ENCODE measurements around the gene TARP.
A peak's percentile ranks its signal among the peaks of the same experiment; 100 is the strongest.

TARP gene

DNA sequence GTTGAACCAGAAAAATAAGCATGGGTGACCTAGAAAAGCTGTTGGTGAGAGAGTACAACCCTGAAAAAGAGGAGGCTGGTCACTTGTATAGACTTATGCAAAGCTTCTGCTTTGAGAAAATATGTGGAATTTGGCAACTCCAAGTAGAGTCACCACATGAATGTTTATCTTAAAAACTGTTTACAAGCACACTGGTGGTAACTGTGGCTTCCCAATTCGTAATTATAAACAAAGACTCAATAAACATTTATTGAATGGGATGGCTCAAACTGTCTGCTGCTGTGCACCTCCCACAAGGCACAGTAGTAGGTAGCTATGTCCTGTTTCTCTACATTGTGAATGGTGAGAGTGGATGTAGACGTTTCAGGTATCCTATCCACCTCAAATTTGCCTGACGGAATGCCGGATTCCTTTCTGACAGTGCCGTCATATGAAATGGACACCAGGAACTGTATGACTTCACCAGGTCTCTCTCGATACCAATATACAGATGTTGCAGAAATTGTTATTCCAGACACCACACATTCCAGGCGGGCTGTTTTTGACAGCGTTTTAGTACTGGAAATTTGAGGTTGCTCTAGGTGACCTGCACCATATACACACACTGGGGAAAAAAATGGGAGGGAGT, 43.4 kb upstream of the TARP start:
- Histone ChIP-seq H3K4me3 (ENCODE audit: low read depth in 1 of 2, low read length in 1 of 2) (no peak overlapping the region), H3K27ac (peak overlapping the region; percentile 67), H3K36me3 (no peaks in the 10 kb centered on the region), H3K9me3 (no peaks in the 10 kb centered on the region), H3K4me1 (ENCODE audit: control insufficient read depth in 1 of 2, insufficient read depth in 1 of 2, low read depth in 1 of 2, low read length in 1 of 2) (peaks cover 69 to 72% of the 10 kb centered on the region in 2 experiments), H3K27me3 (no peaks in the 10 kb centered on the region)
- TF ChIP-seq, protein P1, sequence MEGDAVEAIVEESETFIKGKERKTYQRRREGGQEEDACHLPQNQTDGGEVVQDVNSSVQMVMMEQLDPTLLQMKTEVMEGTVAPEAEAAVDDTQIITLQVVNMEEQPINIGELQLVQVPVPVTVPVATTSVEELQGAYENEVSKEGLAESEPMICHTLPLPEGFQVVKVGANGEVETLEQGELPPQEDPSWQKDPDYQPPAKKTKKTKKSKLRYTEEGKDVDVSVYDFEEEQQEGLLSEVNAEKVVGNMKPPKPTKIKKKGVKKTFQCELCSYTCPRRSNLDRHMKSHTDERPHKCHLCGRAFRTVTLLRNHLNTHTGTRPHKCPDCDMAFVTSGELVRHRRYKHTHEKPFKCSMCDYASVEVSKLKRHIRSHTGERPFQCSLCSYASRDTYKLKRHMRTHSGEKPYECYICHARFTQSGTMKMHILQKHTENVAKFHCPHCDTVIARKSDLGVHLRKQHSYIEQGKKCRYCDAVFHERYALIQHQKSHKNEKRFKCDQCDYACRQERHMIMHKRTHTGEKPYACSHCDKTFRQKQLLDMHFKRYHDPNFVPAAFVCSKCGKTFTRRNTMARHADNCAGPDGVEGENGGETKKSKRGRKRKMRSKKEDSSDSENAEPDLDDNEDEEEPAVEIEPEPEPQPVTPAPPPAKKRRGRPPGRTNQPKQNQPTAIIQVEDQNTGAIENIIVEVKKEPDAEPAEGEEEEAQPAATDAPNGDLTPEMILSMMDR (IDR thresholded peaks at IDR 0.05): no peak

DNA sequence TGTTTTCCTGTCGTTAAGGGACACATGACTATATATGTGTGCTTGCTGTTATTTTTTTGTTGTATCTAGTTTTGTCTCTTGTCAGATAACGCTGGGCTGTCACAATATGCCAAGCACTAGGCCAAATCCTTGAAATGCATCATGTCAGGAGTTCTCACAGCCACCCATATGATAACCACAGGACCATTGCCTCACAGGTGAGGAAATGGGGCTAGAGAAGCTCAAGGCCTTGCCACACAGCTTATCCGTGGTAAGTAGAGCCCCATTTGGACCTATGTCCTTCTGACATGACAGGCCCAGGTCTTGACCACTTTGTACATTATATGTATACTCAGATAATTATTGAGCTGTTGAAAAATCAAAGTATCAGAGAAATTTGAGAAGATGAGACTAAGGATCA, 42.0 kb upstream of the TARP start:
- Histone ChIP-seq H3K27me3 (no peaks in the 10 kb centered on the region), H3K4me3 (ENCODE audit: low read depth in 1 of 2, low read length in 1 of 2) (no peak overlapping the region), H3K4me1 (ENCODE audit: control insufficient read depth in 1 of 2, insufficient read depth in 1 of 2, low read depth in 1 of 2, low read length in 1 of 2) (peaks cover 81 to 86% of the 10 kb centered on the region in 2 experiments), H3K27ac (peak overlapping the region; percentile 67), H3K36me3 (no peaks in the 10 kb centered on the region), H3K9me3 (no peaks in the 10 kb centered on the region)
- TF ChIP-seq, protein P1 (IDR thresholded peaks at IDR 0.05): no peak

DNA sequence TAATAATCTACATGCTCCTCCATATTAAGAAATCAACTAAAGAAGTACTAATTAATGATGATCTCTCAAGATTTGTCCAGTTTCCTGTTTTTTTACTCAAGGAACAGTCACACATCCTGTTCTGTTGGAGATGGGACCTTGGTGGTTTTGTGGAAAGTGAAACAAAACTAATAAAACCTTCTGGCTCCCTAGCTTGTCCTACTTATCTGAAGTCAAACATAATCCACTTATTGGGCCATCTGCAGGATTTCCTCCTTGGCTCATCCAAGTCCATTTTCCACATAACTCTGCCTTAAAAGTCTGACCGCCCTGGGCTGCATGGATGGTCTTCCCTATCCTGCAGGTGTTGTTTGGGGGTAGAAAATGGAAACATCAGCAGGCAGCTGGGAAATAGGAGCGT, 39.4 kb upstream of the TARP start:
- H3K27me3 ChIP-seq: no peaks in the 10 kb centered on the region
- peak overlapping the region; percentile 59 for H3K27ac ChIP-seq
- peaks cover 90 to 97% of the 10 kb centered on the region in 2 experiments for H3K4me1 ChIP-seq (ENCODE audit: control insufficient read depth in 1 of 2, insufficient read depth in 1 of 2, low read depth in 1 of 2, low read length in 1 of 2)
- H3K36me3 ChIP-seq: no peaks in the 10 kb centered on the region
- TF ChIP-seq, protein P1 (IDR thresholded peaks at IDR 0.05): no peak
- H3K9me3 ChIP-seq: no peaks in the 10 kb centered on the region
- no peak overlapping the region for H3K4me3 ChIP-seq (ENCODE audit: low read depth in 1 of 2, low read length in 1 of 2)

DNA sequence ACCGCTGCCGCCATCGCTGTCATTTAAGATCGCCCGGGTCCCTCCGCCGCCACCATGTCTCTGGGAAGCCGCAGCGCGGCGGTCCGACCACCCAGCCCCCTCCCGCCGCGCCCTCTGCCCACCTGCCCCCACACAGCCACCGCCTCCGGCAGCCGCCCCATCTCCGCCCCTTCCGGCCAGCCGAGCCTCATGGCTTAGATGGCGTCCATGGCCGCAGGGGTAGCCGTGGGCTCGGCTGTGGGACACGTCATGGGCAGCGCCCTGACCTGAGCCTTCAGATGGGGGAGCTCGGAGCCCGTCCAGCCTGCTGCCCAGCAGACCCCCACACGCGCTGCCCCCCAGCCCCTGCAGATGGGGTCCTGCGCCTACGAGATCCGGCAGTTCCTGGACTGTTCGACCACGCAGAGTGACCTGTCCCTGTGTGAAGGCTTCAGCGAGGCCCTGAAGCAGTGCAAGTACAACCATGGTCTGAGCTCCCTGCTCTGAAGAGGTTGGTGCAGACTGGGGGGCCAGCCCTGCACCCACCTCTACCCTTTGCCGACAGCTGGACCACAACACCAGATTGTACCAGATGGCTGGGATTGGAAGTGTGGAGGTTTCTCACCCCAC, 38.0 kb upstream of the TARP start:
- Histone ChIP-seq H3K36me3 (no peaks in the 10 kb centered on the region), H3K4me3 (ENCODE audit: low read depth in 1 of 2, low read length in 1 of 2) (peak overlapping the region; percentile 62 to 71), H3K4me1 (ENCODE audit: control insufficient read depth in 1 of 2, insufficient read depth in 1 of 2, low read depth in 1 of 2, low read length in 1 of 2) (peaks cover 90 to 97% of the 10 kb centered on the region in 2 experiments), H3K27me3 (no peaks in the 10 kb centered on the region), H3K9me3 (no peaks in the 10 kb centered on the region), H3K27ac (peak overlapping the region; percentile 75)
- TF ChIP-seq, protein P1 (IDR thresholded peaks at IDR 0.05): no peak

DNA sequence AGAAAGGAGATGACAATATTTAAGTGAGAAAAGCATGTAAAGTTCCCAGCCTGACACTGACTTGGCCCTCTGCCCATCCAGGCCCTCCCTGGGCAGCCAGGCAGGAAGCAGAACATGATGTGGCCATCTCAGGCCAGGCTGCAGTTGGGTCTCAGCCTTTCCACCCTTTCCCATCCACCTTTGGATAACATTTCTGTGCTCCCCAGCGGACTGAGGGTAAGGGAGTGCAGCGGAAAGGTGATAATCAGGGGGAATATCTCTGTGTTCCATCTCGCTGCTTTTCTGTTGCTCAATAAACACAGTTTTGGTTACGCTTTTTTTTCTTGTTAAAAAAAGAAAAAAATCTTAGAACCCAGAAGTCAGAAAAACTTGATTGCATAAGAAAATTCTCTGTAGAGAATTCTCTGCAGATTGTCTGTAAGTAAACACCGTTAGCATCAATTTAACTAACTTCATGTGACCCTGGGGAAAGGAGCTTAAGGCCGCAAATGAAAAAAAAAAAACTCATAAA, 37.2 kb upstream of the TARP start:
- H3K27ac ChIP-seq: peak overlapping the region; percentile 75
- H3K4me1 ChIP-seq (ENCODE audit: control insufficient read depth in 1 of 2, insufficient read depth in 1 of 2, low read depth in 1 of 2, low read length in 1 of 2): peaks cover 85 to 97% of the 10 kb centered on the region in 2 experiments
- peak overlapping the region; percentile 62 to 71 for H3K4me3 ChIP-seq (ENCODE audit: low read depth in 1 of 2, low read length in 1 of 2)
- H3K36me3 ChIP-seq: no peaks in the 10 kb centered on the region
- TF ChIP-seq, protein P1 (IDR thresholded peaks at IDR 0.05): no peak
- no peaks in the 10 kb centered on the region for H3K27me3 ChIP-seq
- no peaks in the 10 kb centered on the region for H3K9me3 ChIP-seq

All from neutrophil (primary cell).